B cell (primary cell): ENCODE results near the gene CYB5A. TPM values are rescaled to one million over a fixed set of nuclear protein-coding genes. Genes with fewer than 3 reads are reported as not detected.
A peak's percentile ranks its signal among the peaks of the same experiment; 100 is the strongest.

Source experiments
- ATAC-seq: fragments of 200-7000 bp; cut with Tn5 transposase; one replicate; pipeline ENCODE4 v1.10.0; 2021; ENCODE audit warnings: low read depth, mild to moderate bottlenecking, moderate number of reproducible peaks, moderate library complexity
- CTCF ChIA-PET: fragments of 350-600 bp; sonication (Branson Sonifier 250); formaldehyde crosslinking; loops from one replicate; lab custom pipeline; 2021; ENCODE audit warnings: antibody characterized with exemption, inconsistent platforms; lab: Charles Lee
- POLR2A ChIA-PET: fragments of 350-600 bp; sonication (Branson Sonifier 250); formaldehyde crosslinking; loops from one replicate; lab custom pipeline; 2021; ENCODE audit warnings: antibody characterized with exemption; lab: Charles Lee
- DNase-seq: peaks from one replicate; pipeline ENCODE4 v3.0.0; 2013
- H2AFZ ChIP-seq: 2 replicates; pipeline ENCODE4 v1.6.1; 2012; ENCODE audit warnings: mild to moderate bottlenecking, low read depth, low read length; ENCODE audit not compliant: insufficient read depth, poor library complexity, severe bottlenecking
- H3K27ac ChIP-seq, 2 donors: 1 replicate in 1 of 2; 2 replicates in 1 of 2; pipeline ENCODE4 v1.5.1; 2012 to 2013; ENCODE audit warnings: low read length in 2 of 2, mild to moderate bottlenecking in 2 of 2, moderate library complexity in 1 of 2
- H3K27me3 ChIP-seq, 4 experiments: fragments of 200-600 bp in 1 of 4; sonication (generic) in 1 of 4; replicated peaks in 1 of 4; 1 replicate in 2 of 4; 2 replicates in 2 of 4; pipeline versions ENCODE4 v1.6.1 to v1.7.0; 2013 to 2016; ENCODE audit warnings: low read length in 3 of 4, mild to moderate bottlenecking in 2 of 4, mixed read lengths in 1 of 4, moderate library complexity in 1 of 4; ENCODE audit not compliant: insufficient read depth in 4 of 4, control insufficient read depth in 3 of 4; ENCODE audit errors: control extremely low read depth in 1 of 4
- H3K36me3 ChIP-seq, 2 experiments: replicated peaks in 1 of 2; 1 replicate in 1 of 2; 2 replicates in 1 of 2; pipeline versions ENCODE4 v1.6.1 to v1.7.1; 2013; ENCODE audit warnings: low read length in 1 of 2; ENCODE audit not compliant: insufficient read depth in 2 of 2, control insufficient read depth in 1 of 2; ENCODE audit errors: control extremely low read depth in 1 of 2, extremely low read depth in 1 of 2
- H3K4me1 ChIP-seq, 2 donors: fragments of 200-600 bp in 1 of 2; sonication (generic) in 1 of 2; 1 replicate in 1 of 2; 2 replicates in 1 of 2; pipeline versions ENCODE4 v1.5.1 to v1.6.1; 2013 to 2017; ENCODE audit warnings: low read length in 2 of 2; ENCODE audit not compliant: control insufficient read depth in 2 of 2, insufficient read depth in 2 of 2
- H3K4me2 ChIP-seq: replicated peaks from 2 replicates; pipeline ENCODE3; 2012; ENCODE audit warnings: mild to moderate bottlenecking, low read depth, low read length; ENCODE audit not compliant: poor library complexity, severe bottlenecking
- H3K4me3 ChIP-seq, 5 experiments: fragments of 200-600 bp in 1 of 5; sonication (generic) in 1 of 5; 1 replicate in 3 of 5; 2 replicates in 2 of 5; pipeline versions ENCODE4 v1.5.1 to v1.7.0; 2011 to 2016; ENCODE audit warnings: low read length in 4 of 5, mild to moderate bottlenecking in 4 of 5, low read depth in 2 of 5, control low read depth in 1 of 5, moderate library complexity in 1 of 5; ENCODE audit not compliant: insufficient read depth in 1 of 5; ENCODE audit errors: control extremely low read depth in 1 of 5, extremely low read depth in 1 of 5
- H3K79me2 ChIP-seq: fragments of 200-600 bp; sonication (generic); one replicate; pipeline ENCODE4 v1.6.0; 2016; ENCODE audit warnings: low read length; ENCODE audit not compliant: control insufficient read depth, insufficient read depth
- H3K9ac ChIP-seq: fragments of 200-600 bp; sonication (generic); 2 replicates; pipeline ENCODE4 v1.6.1; 2017; ENCODE audit warnings: mild to moderate bottlenecking, low read length, moderate library complexity
- H3K9me3 ChIP-seq, 3 donors: one replicate each; pipeline versions ENCODE4 v1.6.1 to v1.7.1; 2013; ENCODE audit warnings: low read length in 2 of 3; ENCODE audit not compliant: control insufficient read depth in 2 of 3, insufficient read depth in 1 of 3; ENCODE audit errors: control extremely low read depth in 1 of 3
- H4K20me1 ChIP-seq: 2 replicates; pipeline ENCODE4 v1.6.0; 2012; ENCODE audit warnings: mild to moderate bottlenecking, low read length; ENCODE audit not compliant: insufficient read depth, control insufficient read depth, poor library complexity, severe bottlenecking
- H3K27ac Mint-ChIP-seq: one replicate; pipeline ENCODE4 v1.8.0; 2021; ENCODE audit warnings: mixed read lengths
- H3K27me3 Mint-ChIP-seq: one replicate; pipeline ENCODE4 v1.8.0; 2021; ENCODE audit warnings: mixed read lengths
- H3K4me1 Mint-ChIP-seq: one replicate; pipeline ENCODE4 v1.8.0; 2021; ENCODE audit warnings: mixed read lengths
- H3K4me3 Mint-ChIP-seq: one replicate; pipeline ENCODE4 v1.8.0; 2021; ENCODE audit warnings: mixed read lengths
- H3K9me3 Mint-ChIP-seq: one replicate; pipeline ENCODE4 v1.8.0; 2022; ENCODE audit warnings: mixed read lengths; ENCODE audit not compliant: insufficient read depth
- CTCF ChIP-seq: fragments of 200-600 bp; IDR thresholded peaks from one replicate; pipeline ENCODE4 v1.8.0; 2022; ENCODE audit warnings: antibody characterized with exemption, mild to moderate bottlenecking
- EZH2 ChIP-seq: IDR thresholded peaks from 2 replicates; pipeline ENCODE4 v1.6.1; 2012; ENCODE audit warnings: borderline replicate concordance, low read depth, mild to moderate bottlenecking, moderate library complexity, low read length; ENCODE audit not compliant: insufficient read depth, poor library complexity, severe bottlenecking
- WGBS: methylation state at CpG from one replicate; pipeline ENCODE4 v1.1.5; 2013; ENCODE audit warnings: missing lambda C conversion rate; ENCODE audit not compliant: insufficient coverage; 5-methylcytosine and 5-hydroxymethylcytosine counted together
- intact Hi-C: fragments of 100-400 bp; cut with micrococcal nuclease; formaldehyde crosslinking; loops from one replicate; pipeline ENCODE4 v1.10.0; 2022
- polyA plus RNA-seq: library from polyadenylated mRNA; depleted of rRNA; stranded (reverse); fragments of >200 nt; gene quantifications from 2 replicates; pipeline ENCODE4 v1.2.3, GENCODE V29; 2012
- total RNA-seq, 2 donors: library from RNA; stranded (reverse); fragments of 120-200 nt in 1 of 2; gene quantifications; 1 replicate in 1 of 2; 2 replicates in 1 of 2; pipeline versions ENCODE4 v1.2.3 to v1.2.4, GENCODE V29; 2013 to 2022

The CYB5A gene
- total and polyA plus RNA-seq, 2 donors (not counting 1 experiment from before 2014, with no cell fraction given), result 46.9 to 217 TPM

- 94% methylated on average over 3 of the region's 5 CpGs for WGBS
- H3K4me2 ChIP-seq, result no peak overlapping the region
These were observed 3.7 kb downstream of the CYB5A start for GRCh38 chr18:74288041-74288440.

GRCh38 chr18:74286856-74287255, 4.9 kb downstream of the CYB5A start:
- intact Hi-C loops, result no loop called here
- no peak overlapping the region for H3K27ac ChIP-seq
- H3K27me3 ChIP-seq, result no peaks in the 10 kb centered on the region
- peaks cover 68% of the 10 kb centered on the region for H3K4me1 Mint-ChIP-seq
- peaks cover 13 to 38% of the 10 kb centered on the region in 2 donors for H3K4me1 ChIP-seq
- POLR2A ChIA-PET, result no interaction called here
- peaks cover 33% of the 10 kb centered on the region for H4K20me1 ChIP-seq
- peaks cover 55% of the 10 kb centered on the region for H3K79me2 ChIP-seq
- no peak overlapping the region for H3K4me3 ChIP-seq
- no peak overlapping the region for H3K9ac ChIP-seq
- H3K4me2 ChIP-seq, result no peak overlapping the region
- no peak for TF ChIP-seq CTCF
- TF ChIP-seq EZH2, result no peak
- DNase-seq, result no peak
- H3K9me3 ChIP-seq, result peaks cover 0 to 3% (median 0%) of the 10 kb centered on the region in 3 donors
- no peaks in the 10 kb centered on the region for H3K9me3 Mint-ChIP-seq
- no peak overlapping the region for H3K4me3 Mint-ChIP-seq
- H2AFZ ChIP-seq, result no peak overlapping the region
- CTCF ChIA-PET, result interaction anchor here (1.8 kb wide), 1 partner anchor 55 kb away, joined by 10 read pairs; no protein-coding TSS in a partner anchor
- no peak overlapping the region for H3K27ac Mint-ChIP-seq
- no peaks in the 10 kb centered on the region for H3K27me3 Mint-ChIP-seq
- no peak for ATAC-seq
- no CpG with 5 or more reads among the region's 2 CpGs for WGBS
- no peaks in the 10 kb centered on the region for H3K36me3 ChIP-seq

More at GRCh38 chr18:74288041-74288440, 3.7 kb downstream of the CYB5A start:
- H3K36me3 ChIP-seq, result no peaks in the 10 kb centered on the region
- no peak for TF ChIP-seq CTCF
- TF ChIP-seq EZH2, result no peak
- DNase-seq (no peak), ATAC-seq (no peak)
- H3K9me3 ChIP-seq, result peaks cover 0 to 3% (median 0%) of the 10 kb centered on the region in 3 donors
- peaks cover 21% of the 10 kb centered on the region for H4K20me1 ChIP-seq
- no peak overlapping the region for H3K9ac ChIP-seq
- H3K27ac Mint-ChIP-seq, result no peak overlapping the region
- no peak overlapping the region for H3K27ac ChIP-seq
- no peaks in the 10 kb centered on the region for H3K27me3 ChIP-seq
- no peaks in the 10 kb centered on the region for H3K27me3 Mint-ChIP-seq
- peaks cover 43% of the 10 kb centered on the region for H3K79me2 ChIP-seq
- ChIA-PET POLR2A (no interaction called here), CTCF (interaction anchor here (0.9 to 1.8 kb wide), 2 partner anchors 54 to 93 kb away, joined by 3 to 10 read pairs; no protein-coding TSS in a partner anchor)
- no peak overlapping the region for H3K4me3 ChIP-seq
- intact Hi-C loops, result no loop called here
- peaks cover 15 to 29% of the 10 kb centered on the region in 2 donors for H3K4me1 ChIP-seq
- H3K4me3 Mint-ChIP-seq, result peak overlapping the region; percentile 3
- no peak overlapping the region for H2AFZ ChIP-seq
- no peaks in the 10 kb centered on the region for H3K9me3 Mint-ChIP-seq
- peaks cover 63% of the 10 kb centered on the region for H3K4me1 Mint-ChIP-seq
